OCI-LY7 (cell line): ENCODE results near the gene GRAMD1B. TPM values are rescaled to one million over a fixed set of nuclear protein-coding genes. Genes with fewer than 3 reads are reported as not detected.

Experiments
- BruUV-seq: library from RNA; stranded (reverse); fragments of 400-500 nt; replicated peaks from 2 replicates; lab custom pipeline; 2021; lab: Mats Ljungman, UMichigan
- CTCF ChIA-PET: fragments of 300-600 bp; sonication (Branson Sonifier 250); formaldehyde crosslinking; loops from one replicate; lab custom pipeline; 2022; ENCODE audit warnings: antibody characterized with exemption; ENCODE audit not compliant: unreplicated experiment; lab: Charles Lee
- POLR2A ChIA-PET: fragments of 300-600 bp; sonication (Branson Sonifier 250); formaldehyde crosslinking; loops from one replicate; lab custom pipeline; 2022; ENCODE audit warnings: antibody characterized with exemption; lab: Charles Lee
- DNase-seq: peaks from one replicate; pipeline ENCODE4 v3.0.0-alpha.2; 2015; ENCODE audit warnings: low spot score
- H2AFZ ChIP-seq: fragments of 200-600 bp; sonication (generic), shearing (Covaris generic); 2 replicates; pipeline ENCODE4 v1.6.1; 2014; ENCODE audit warnings: mild to moderate bottlenecking, antibody characterized with exemption, low read length, moderate library complexity
- H3K27ac ChIP-seq: fragments of 200-600 bp; sonication (generic); 2 replicates; pipeline ENCODE4 v1.5.1; 2014; ENCODE audit warnings: mixed run types, low read depth, mild to moderate bottlenecking, moderate library complexity, low read length, inconsistent platforms; ENCODE audit not compliant: poor library complexity, severe bottlenecking
- H3K36me3 ChIP-seq: fragments of 200-600 bp; sonication (generic); 2 replicates; pipeline ENCODE4 v1.6.1; 2014; ENCODE audit warnings: mild to moderate bottlenecking, antibody characterized with exemption, low read length, moderate library complexity, mixed read lengths; ENCODE audit not compliant: insufficient read depth
- H3K4me1 ChIP-seq: fragments of 200-600 bp; sonication (generic); 2 replicates; pipeline ENCODE4 v1.5.1; 2014; ENCODE audit warnings: mild to moderate bottlenecking, low read length; ENCODE audit not compliant: insufficient read depth, poor library complexity, severe bottlenecking
- H3K4me2 ChIP-seq: fragments of 200-600 bp; sonication (generic); 2 replicates; pipeline ENCODE4 v1.6.1; 2014; ENCODE audit warnings: mild to moderate bottlenecking, low read length
- H3K4me3 ChIP-seq: fragments of 200-600 bp; sonication (generic); 2 replicates; pipeline ENCODE4 v1.5.1; 2014; ENCODE audit warnings: mild to moderate bottlenecking, low read depth, low read length; ENCODE audit not compliant: poor library complexity, severe bottlenecking
- H3K79me2 ChIP-seq: fragments of 200-600 bp; sonication (generic); 2 replicates; pipeline ENCODE4 v1.6.1; 2016; ENCODE audit warnings: low read depth, mild to moderate bottlenecking, low read length, moderate library complexity, mixed read lengths; ENCODE audit not compliant: insufficient read depth
- H3K9me2 ChIP-seq: fragments of 200-600 bp; sonication (generic); 2 replicates; pipeline ENCODE4 v1.6.1; 2016; ENCODE audit warnings: mild to moderate bottlenecking, low read length, mixed read lengths; ENCODE audit not compliant: insufficient read depth
- H3K9me3 ChIP-seq: fragments of 200-600 bp; sonication (generic); 2 replicates; pipeline ENCODE4 v1.6.1; 2014; ENCODE audit warnings: mild to moderate bottlenecking, mixed run types, low read length, mixed read lengths
- H4K20me1 ChIP-seq: fragments of 200-600 bp; sonication (generic); 2 replicates; pipeline ENCODE4 v1.6.1; 2014; ENCODE audit warnings: mild to moderate bottlenecking, antibody characterized with exemption, low read length, moderate library complexity, mixed read lengths; ENCODE audit not compliant: insufficient read depth
- CTCF ChIP-seq: fragments of 200-600 bp; sonication (generic); conservative IDR thresholded peaks from 2 replicates; pipeline ENCODE4 v1.5.1; 2014; ENCODE audit warnings: mild to moderate bottlenecking, antibody characterized with exemption, low read length, moderate library complexity, mixed read lengths
- EZH2phosphoT487 ChIP-seq: fragments of 200-600 bp; sonication (generic); IDR thresholded peaks from 2 replicates; pipeline ENCODE4 v1.6.1; 2018; ENCODE audit warnings: low read depth, borderline replicate concordance, mild to moderate bottlenecking, mixed run types, antibody characterized with exemption, low read length, moderate library complexity, mixed read lengths
- intact Hi-C: fragments of 100-400 bp; cut with micrococcal nuclease; formaldehyde crosslinking; loops from one replicate; pipeline ENCODE4 v1.10.0; 2022; ENCODE audit not compliant: unreplicated experiment
- total RNA-seq, 2 experiments: library from RNA; depleted of rRNA in 1 of 2; stranded (reverse); fragments of >200 nt in 1 of 2; shearing (Covaris generic) in 1 of 2; gene quantifications; 2 replicates each; pipeline ENCODE4 v1.2.3, GENCODE V29; 2014 to 2022

The GRAMD1B gene
- total RNA-seq, 2 experiments from 2014 or later: 0.16 TPM; not detected in 1

GRCh38 chr11:123479048-123479837 lies 49.2 kb downstream of the GRAMD1B start:
- H3K9me3 ChIP-seq: no peaks in the 10 kb centered on the region
- no peak overlapping the region for H3K27ac ChIP-seq
- H3K4me1 ChIP-seq: peaks cover 11% of the 10 kb centered on the region
- H3K4me3 ChIP-seq: no peak overlapping the region
- ChIA-PET POLR2A (interaction anchor here (0.5 to 0.7 kb wide), 3 partner anchors 81 to 1044 kb away, joined by 3 to 4 read pairs (median 3); no protein-coding TSS in a partner anchor), CTCF (interaction anchor here (1.0 kb wide), 1 partner anchor 369 kb away, joined by 4 read pairs; no protein-coding TSS in a partner anchor)
- intact Hi-C loops: loop anchor here (2.0 to 5.0 kb wide), 4 partner anchors 72 to 376 kb away; no protein-coding TSS in a partner anchor
- peak overlapping the region; percentile 97 for H2AFZ ChIP-seq
- H3K4me2 ChIP-seq: peak overlapping the region; percentile 58
- DNase-seq: peak; percentile 26
- no peaks in the 10 kb centered on the region for H4K20me1 ChIP-seq
- H3K36me3 ChIP-seq: no peaks in the 10 kb centered on the region
- H3K79me2 ChIP-seq: no peaks in the 10 kb centered on the region
- TF ChIP-seq CTCF (no peak), EZH2phosphoT487 (no peak)
- no peaks in the 10 kb centered on the region for H3K9me2 ChIP-seq
- BruUV-seq: no TSS peak

GRCh38 chr11:123480290-123480815 lies 50.3 kb downstream of the GRAMD1B start:
- no peaks in the 10 kb centered on the region for H3K79me2 ChIP-seq
- DNase-seq: no peak
- intact Hi-C loops: no loop called here

More at GRCh38 chr11:123480290-123480815, 50.3 kb downstream of the GRAMD1B start:
- no peak for TF ChIP-seq EZH2phosphoT487
- no peak for TF ChIP-seq CTCF
- Histone ChIP-seq H3K27ac (no peak overlapping the region), H3K4me3 (no peak overlapping the region), H4K20me1 (no peaks in the 10 kb centered on the region), H3K9me2 (no peaks in the 10 kb centered on the region), H3K4me1 (peaks cover 11% of the 10 kb centered on the region), H3K36me3 (no peaks in the 10 kb centered on the region), H2AFZ (peak overlapping the region; percentile 31; the same call in 1 of the 2 replicates), H3K9me3 (no peaks in the 10 kb centered on the region), H3K4me2 (no peak overlapping the region)
- ChIA-PET CTCF (no interaction called here), POLR2A (interaction anchor here (0.6 kb wide), 1 partner anchor 1043 kb away, joined by 3 read pairs; no protein-coding TSS in a partner anchor)
- no TSS peak for BruUV-seq
